Calu3 (cell line): ENCODE measurements around the gene RALGAPB. TPM values are rescaled to one million over a fixed set of nuclear protein-coding genes. Genes with fewer than 3 reads are reported as not detected.
A peak's percentile ranks its signal among the peaks of the same experiment; 100 is the strongest.

ENCODE experiments used
- BruUV-seq: library from RNA; stranded (reverse); fragments of 400-500 nt; replicated peaks from 2 replicates; lab custom pipeline; 2021; lab: Mats Ljungman, UMichigan
- CTCF ChIA-PET: fragments of 300-600 bp; sonication (Branson Sonifier 250); formaldehyde crosslinking; loops from one replicate; lab custom pipeline; 2022; ENCODE audit warnings: antibody characterized with exemption; lab: Charles Lee
- DNase-seq: peaks from one replicate; pipeline ENCODE4 v3.0.0; 2022
- H3K27ac Mint-ChIP-seq: one replicate; pipeline ENCODE4 v1.8.0; 2022; ENCODE audit warnings: mixed read lengths; ENCODE audit not compliant: unreplicated experiment
- H3K27me3 Mint-ChIP-seq: one replicate; pipeline ENCODE4 v1.8.0; 2022; ENCODE audit warnings: mixed read lengths; ENCODE audit not compliant: unreplicated experiment
- H3K36me3 Mint-ChIP-seq: one replicate; pipeline ENCODE4 v1.8.0; 2022; ENCODE audit warnings: mild to moderate bottlenecking, moderate library complexity, mixed read lengths; ENCODE audit not compliant: insufficient read depth, unreplicated experiment
- H3K4me1 Mint-ChIP-seq: one replicate; pipeline ENCODE4 v1.8.0; 2022; ENCODE audit warnings: mild to moderate bottlenecking, low read depth, mixed read lengths; ENCODE audit not compliant: unreplicated experiment
- H3K4me3 Mint-ChIP-seq: one replicate; pipeline ENCODE4 v1.8.0; 2022; ENCODE audit warnings: mild to moderate bottlenecking, low read depth, moderate library complexity, mixed read lengths; ENCODE audit not compliant: unreplicated experiment
- H3K9me3 Mint-ChIP-seq: one replicate; pipeline ENCODE4 v1.8.0; 2022; ENCODE audit warnings: low read depth, mixed read lengths; ENCODE audit not compliant: unreplicated experiment
- CTCF ChIP-seq: fragments of 200-600 bp; IDR thresholded peaks from one replicate; pipeline ENCODE4 v1.8.0; 2022; ENCODE audit warnings: antibody characterized with exemption; ENCODE audit not compliant: unreplicated experiment
- intact Hi-C: fragments of 100-400 bp; cut with micrococcal nuclease; formaldehyde crosslinking; loops from one replicate; pipeline ENCODE4 v1.10.0; 2022; ENCODE audit not compliant: unreplicated experiment
- total RNA-seq: library from RNA; stranded (reverse); gene quantifications from 2 replicates; pipeline ENCODE4 v1.2.3, GENCODE V29; 2022

RALGAPB gene
- total RNA-seq, 1 experiment from 2014 or later: 59.8 TPM

- intact Hi-C loops: no loop called here
- no peak for TF ChIP-seq CTCF
- no peak for DNase-seq
- H3K27ac Mint-ChIP-seq: no peak overlapping the region
- H3K9me3 Mint-ChIP-seq: no peaks in the 10 kb centered on the region
- no peak overlapping the region for H3K4me3 Mint-ChIP-seq
- CTCF ChIA-PET: no interaction called here
- no peaks in the 10 kb centered on the region for H3K27me3 Mint-ChIP-seq
- H3K4me1 Mint-ChIP-seq: peaks cover 11% of the 10 kb centered on the region
- no TSS peak for BruUV-seq
- peaks cover under 1% of the 10 kb centered on the region for H3K36me3 Mint-ChIP-seq
Measured at GRCh38 chr20:38466983-38467382, 5.7 kb upstream of the RALGAPB start.

- intact Hi-C loops: no loop called here
- no peak for TF ChIP-seq CTCF
- Mint-ChIP-seq H3K27me3 (no peaks in the 10 kb centered on the region), H3K36me3 (peaks cover 29% of the 10 kb centered on the region), H3K27ac (no peak overlapping the region), H3K9me3 (no peaks in the 10 kb centered on the region), H3K4me3 (no peak overlapping the region), H3K4me1 (peaks cover 31% of the 10 kb centered on the region)
- CTCF ChIA-PET: interaction anchor here (2.7 to 2.8 kb wide), 2 partner anchors 24 to 37 kb away, joined by 28 to 48 read pairs; partner anchors contain the start of gene SNHG17
- DNase-seq: no peak
- no TSS peak for BruUV-seq
Measured at GRCh38 chr20:38471245-38471644, 1.4 kb upstream of the RALGAPB start.

GRCh38 chr20:38471987-38472512, 593 bp upstream of the RALGAPB start:
- H3K27ac Mint-ChIP-seq: peak overlapping the region; percentile 55
- BruUV-seq: TSS peak; percentile 80
- peaks cover 31% of the 10 kb centered on the region for H3K4me1 Mint-ChIP-seq
- intact Hi-C loops: loop anchor here (1.0 kb wide), 1 partner anchor 26 kb away; no protein-coding TSS in a partner anchor
- H3K27me3 Mint-ChIP-seq: no peaks in the 10 kb centered on the region
- no peaks in the 10 kb centered on the region for H3K9me3 Mint-ChIP-seq
- no peak for DNase-seq
- peak overlapping the region; percentile 82 for H3K4me3 Mint-ChIP-seq
- no peak for TF ChIP-seq CTCF
- CTCF ChIA-PET: interaction anchor here (0.6 to 2.8 kb wide), 14 partner anchors 12 to 135 kb away, joined by 3 to 48 read pairs (median 4); partner anchors contain the start of genes ADIG and SNHG17
- H3K36me3 Mint-ChIP-seq: peaks cover 29% of the 10 kb centered on the region

GRCh38 chr20:38473367-38473795, 738 bp downstream of the RALGAPB start:
- BruUV-seq: no TSS peak
- intact Hi-C loops: no loop called here
- Mint-ChIP-seq H3K9me3 (no peaks in the 10 kb centered on the region), H3K4me3 (peak overlapping the region; percentile 82), H3K27ac (peak overlapping the region; percentile 55), H3K36me3 (peaks cover 29% of the 10 kb centered on the region), H3K4me1 (peaks cover 31% of the 10 kb centered on the region), H3K27me3 (no peaks in the 10 kb centered on the region)
- CTCF ChIA-PET: interaction anchor here (0.7 to 2.8 kb wide), 6 partner anchors 21 to 185 kb away, joined by 3 to 48 read pairs (median 8); partner anchors contain the start of gene SNHG17
- TF ChIP-seq CTCF: no peak
- DNase-seq: no peak
